GM23338 (cell line): ENCODE results near the gene FAM131B. TPM values are rescaled to one million over a fixed set of nuclear protein-coding genes. Genes with fewer than 3 reads are reported as not detected.
A peak's percentile ranks its signal among the peaks of the same experiment; 100 is the strongest.

ENCODE experiments used
- ATAC-seq: fragments of 200-7000 bp; cut with Tn5 transposase; 3 replicates; pipeline ENCODE4 v1.9.1; 2020
- DNase-seq: peaks from one replicate; pipeline ENCODE4 v3.0.0-alpha.2; 2015; ENCODE audit warnings: low spot score
- H2AFZ ChIP-seq: fragments of 200-600 bp; sonication (generic); 2 replicates; pipeline ENCODE4 v1.8.0; 2016; ENCODE audit warnings: antibody characterized with exemption, mild to moderate bottlenecking, moderate library complexity
- H3F3A ChIP-seq: fragments of 200-600 bp; sonication (generic); replicated peaks from 2 replicates; pipeline ENCODE4 v1.8.0; 2017; ENCODE audit warnings: antibody characterized with exemption, mixed run types, low read depth
- H3K27ac ChIP-seq: fragments of 200-600 bp; sonication (generic); 2 replicates; pipeline ENCODE4 v1.6.1; 2016; ENCODE audit warnings: low read depth
- H3K27me3 ChIP-seq: fragments of 200-600 bp; sonication (generic); 2 replicates; pipeline ENCODE4 v1.8.0; 2016; ENCODE audit warnings: mild to moderate bottlenecking, mixed run types, moderate library complexity; ENCODE audit not compliant: insufficient read depth
- H3K36me3 ChIP-seq: fragments of 200-600 bp; sonication (generic); 2 replicates; pipeline ENCODE4 v1.8.0; 2016; ENCODE audit warnings: mild to moderate bottlenecking; ENCODE audit not compliant: insufficient read depth
- H3K4me1 ChIP-seq: fragments of 200-600 bp; sonication (generic); 2 replicates; pipeline ENCODE4 v1.8.0; 2016; ENCODE audit warnings: mild to moderate bottlenecking, moderate library complexity; ENCODE audit not compliant: insufficient read depth
- H3K4me2 ChIP-seq: fragments of 200-600 bp; sonication (generic); 2 replicates; pipeline ENCODE4 v1.7.1; 2017; ENCODE audit warnings: mixed run types
- H3K4me3 ChIP-seq: fragments of 200-600 bp; sonication (generic); 2 replicates; pipeline ENCODE4 v1.6.1; 2016; ENCODE audit warnings: mixed run types
- H3K79me2 ChIP-seq: fragments of 200-600 bp; sonication (generic); replicated peaks from 2 replicates; pipeline ENCODE4 v1.8.0; 2017; ENCODE audit warnings: mild to moderate bottlenecking; ENCODE audit not compliant: insufficient read depth
- H3K9me2 ChIP-seq: fragments of 200-600 bp; sonication (generic); 2 replicates; pipeline ENCODE4 v1.8.0; 2017; ENCODE audit not compliant: insufficient read depth
- H4K20me1 ChIP-seq: fragments of 200-600 bp; sonication (generic); replicated peaks from 2 replicates; pipeline ENCODE4 v1.8.0; 2017; ENCODE audit warnings: mild to moderate bottlenecking; ENCODE audit not compliant: insufficient read depth
- H3K27ac Mint-ChIP-seq: 2 replicates; pipeline ENCODE4 v1.8.0; 2020; ENCODE audit warnings: inconsistent platforms, mild to moderate bottlenecking, moderate library complexity, mixed read lengths
- H3K27me3 Mint-ChIP-seq: 3 replicates; pipeline ENCODE4 v1.8.0; 2022; ENCODE audit warnings: low read depth, mild to moderate bottlenecking, moderate library complexity, mixed read lengths, inconsistent platforms; ENCODE audit not compliant: insufficient read depth, poor library complexity
- H3K36me3 Mint-ChIP-seq: 3 replicates; pipeline ENCODE4 v1.8.0; 2021; ENCODE audit warnings: low read depth, mild to moderate bottlenecking, inconsistent platforms, moderate library complexity, mixed read lengths
- H3K4me1 Mint-ChIP-seq: 3 replicates; pipeline ENCODE4 v1.8.0; 2020; ENCODE audit warnings: mild to moderate bottlenecking, inconsistent platforms, mixed read lengths
- H3K4me3 Mint-ChIP-seq: 3 replicates; pipeline ENCODE4 v1.8.0; 2021; ENCODE audit warnings: moderate library complexity, mild to moderate bottlenecking, inconsistent platforms, mixed read lengths
- H3K9me3 Mint-ChIP-seq: 3 replicates; pipeline ENCODE4 v1.8.0; 2020; ENCODE audit warnings: moderate library complexity, mild to moderate bottlenecking, inconsistent platforms, mixed read lengths
- CREB1 ChIP-seq: fragments of 250-450 bp; sonication (Bioruptor Pico); IDR thresholded peaks from 2 replicates; pipeline ENCODE4 v1.5.0; 2020; ENCODE audit warnings: low read depth, mild to moderate bottlenecking, moderate library complexity
- EZH2 ChIP-seq: fragments of 200-600 bp; sonication (generic); IDR thresholded peaks from one replicate; pipeline ENCODE4 v1.8.0; 2017; ENCODE audit warnings: antibody characterized with exemption, mild to moderate bottlenecking, low read depth; ENCODE audit not compliant: unreplicated experiment
- EZH2phosphoT487 ChIP-seq: fragments of 200-600 bp; sonication (generic); IDR thresholded peaks from one replicate; pipeline ENCODE4 v1.8.1; 2018; ENCODE audit warnings: antibody characterized with exemption; ENCODE audit not compliant: unreplicated experiment
- JUNB ChIP-seq: IDR thresholded peaks from one replicate; pipeline ENCODE4 v1.6.1; 2016; ENCODE audit warnings: antibody characterized with exemption; ENCODE audit not compliant: unreplicated experiment
- NANOG ChIP-seq: IDR thresholded peaks from 2 replicates; pipeline ENCODE4 v1.6.1; 2016; ENCODE audit warnings: antibody characterized with exemption, borderline replicate concordance
- POLR2AphosphoS5 ChIP-seq: IDR thresholded peaks from 2 replicates; pipeline ENCODE4 v1.6.1; 2016; ENCODE audit warnings: antibody characterized with exemption, low read depth
- STAT1 ChIP-seq: IDR thresholded peaks from one replicate; pipeline ENCODE4 v1.6.1; 2016; ENCODE audit warnings: antibody characterized with exemption; ENCODE audit not compliant: unreplicated experiment
- ZNF114 ChIP-seq: fragments of 250-450 bp; sonication (Bioruptor Pico); IDR thresholded peaks from 2 replicates; pipeline ENCODE4 v1.5.0; 2020; ENCODE audit warnings: mild to moderate bottlenecking, moderate library complexity
- ZNF331 ChIP-seq: fragments of 250-450 bp; sonication (Bioruptor Pico); IDR thresholded peaks from 2 replicates; pipeline ENCODE4 v1.5.0; 2020; ENCODE audit warnings: low read depth, mild to moderate bottlenecking, moderate library complexity
- polyA plus RNA-seq: library from polyadenylated mRNA; unstranded; fragments of >200 nt; fragmentation: Nextera tagmentation; extraction: Ambion mirVana; gene quantifications from 2 replicates; pipeline ENCODE4 v1.2.1, GENCODE V29; 2016
- total RNA-seq: library from RNA; depleted of rRNA; stranded (reverse); fragments of >200 nt; shearing (Covaris generic); gene quantifications from 2 replicates; pipeline ENCODE4 v1.2.3, GENCODE V29; 2014
- TF ChIP-seq, protein P1 (sequence below): IDR thresholded peaks from 2 replicates; pipeline ENCODE4 v1.6.1; 2016; ENCODE audit warnings: antibody characterized with exemption
- TF ChIP-seq, protein P2 (sequence below), 2 experiments: fragments of 200-600 bp in 1 of 2; sonication (generic) in 1 of 2; conservative IDR thresholded peaks; 2 replicates each; pipeline versions ENCODE4 v1.5.1 to v1.6.1; 2016 to 2017; ENCODE audit warnings: antibody characterized with exemption in 2 of 2, low read depth in 2 of 2, mild to moderate bottlenecking in 2 of 2, moderate library complexity in 1 of 2
- TF ChIP-seq, protein P3 (sequence below): fragments of 250-450 bp; sonication (Bioruptor Pico); IDR thresholded peaks from 2 replicates; pipeline ENCODE4 v1.5.0; 2020; ENCODE audit warnings: mild to moderate bottlenecking, moderate library complexity
- TF ChIP-seq, protein P4 (sequence below): IDR thresholded peaks from one replicate; pipeline ENCODE4 v1.6.1; 2018; ENCODE audit warnings: antibody characterized with exemption; ENCODE audit not compliant: unreplicated experiment

FAM131B gene
- total and polyA plus RNA-seq, 2 experiments from 2014 or later: 4.7 to 30.2 TPM

DNA sequence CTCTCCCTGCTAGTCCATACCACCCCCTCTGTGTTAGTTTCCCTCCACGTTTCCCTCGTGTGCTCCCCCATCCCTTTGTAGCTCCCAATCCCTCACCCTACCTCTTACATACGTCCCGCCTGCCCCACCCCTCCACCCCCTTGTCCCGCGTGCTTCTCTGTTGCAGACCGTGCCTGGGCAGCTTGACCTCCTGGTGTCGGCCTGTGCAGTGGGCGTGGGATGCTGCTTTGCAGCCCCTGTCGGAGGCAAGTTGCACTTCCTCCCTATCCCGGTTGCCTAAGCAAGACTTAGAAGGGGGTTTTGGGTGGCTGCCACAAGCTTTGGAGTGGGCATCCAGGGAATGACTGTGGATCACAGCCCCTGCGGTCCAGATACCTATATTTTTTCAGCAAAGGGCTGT lies 38.9 kb downstream of the FAM131B start:
- ATAC-seq (peak; percentile 64), DNase-seq (peak; percentile 22)
- TF ChIP-seq, protein P1, sequence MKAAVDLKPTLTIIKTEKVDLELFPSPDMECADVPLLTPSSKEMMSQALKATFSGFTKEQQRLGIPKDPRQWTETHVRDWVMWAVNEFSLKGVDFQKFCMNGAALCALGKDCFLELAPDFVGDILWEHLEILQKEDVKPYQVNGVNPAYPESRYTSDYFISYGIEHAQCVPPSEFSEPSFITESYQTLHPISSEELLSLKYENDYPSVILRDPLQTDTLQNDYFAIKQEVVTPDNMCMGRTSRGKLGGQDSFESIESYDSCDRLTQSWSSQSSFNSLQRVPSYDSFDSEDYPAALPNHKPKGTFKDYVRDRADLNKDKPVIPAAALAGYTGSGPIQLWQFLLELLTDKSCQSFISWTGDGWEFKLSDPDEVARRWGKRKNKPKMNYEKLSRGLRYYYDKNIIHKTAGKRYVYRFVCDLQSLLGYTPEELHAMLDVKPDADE: no peak
- TF ChIP-seq EZH2 (no peak), STAT1 (no peak), ZNF114 (CRISPR knock-in tag) (no peak), ZNF331 (CRISPR knock-in tag) (no peak), POLR2AphosphoS5 (no peak), CREB1 (no peak), JUNB (no peak), EZH2phosphoT487 (no peak), NANOG (no peak)
- TF ChIP-seq, protein P2, sequence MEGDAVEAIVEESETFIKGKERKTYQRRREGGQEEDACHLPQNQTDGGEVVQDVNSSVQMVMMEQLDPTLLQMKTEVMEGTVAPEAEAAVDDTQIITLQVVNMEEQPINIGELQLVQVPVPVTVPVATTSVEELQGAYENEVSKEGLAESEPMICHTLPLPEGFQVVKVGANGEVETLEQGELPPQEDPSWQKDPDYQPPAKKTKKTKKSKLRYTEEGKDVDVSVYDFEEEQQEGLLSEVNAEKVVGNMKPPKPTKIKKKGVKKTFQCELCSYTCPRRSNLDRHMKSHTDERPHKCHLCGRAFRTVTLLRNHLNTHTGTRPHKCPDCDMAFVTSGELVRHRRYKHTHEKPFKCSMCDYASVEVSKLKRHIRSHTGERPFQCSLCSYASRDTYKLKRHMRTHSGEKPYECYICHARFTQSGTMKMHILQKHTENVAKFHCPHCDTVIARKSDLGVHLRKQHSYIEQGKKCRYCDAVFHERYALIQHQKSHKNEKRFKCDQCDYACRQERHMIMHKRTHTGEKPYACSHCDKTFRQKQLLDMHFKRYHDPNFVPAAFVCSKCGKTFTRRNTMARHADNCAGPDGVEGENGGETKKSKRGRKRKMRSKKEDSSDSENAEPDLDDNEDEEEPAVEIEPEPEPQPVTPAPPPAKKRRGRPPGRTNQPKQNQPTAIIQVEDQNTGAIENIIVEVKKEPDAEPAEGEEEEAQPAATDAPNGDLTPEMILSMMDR (conservative IDR thresholded peaks at IDR 0.05; ENCODE audit: low read depth in 2 of 2): no peak
- TF ChIP-seq, protein P3, sequence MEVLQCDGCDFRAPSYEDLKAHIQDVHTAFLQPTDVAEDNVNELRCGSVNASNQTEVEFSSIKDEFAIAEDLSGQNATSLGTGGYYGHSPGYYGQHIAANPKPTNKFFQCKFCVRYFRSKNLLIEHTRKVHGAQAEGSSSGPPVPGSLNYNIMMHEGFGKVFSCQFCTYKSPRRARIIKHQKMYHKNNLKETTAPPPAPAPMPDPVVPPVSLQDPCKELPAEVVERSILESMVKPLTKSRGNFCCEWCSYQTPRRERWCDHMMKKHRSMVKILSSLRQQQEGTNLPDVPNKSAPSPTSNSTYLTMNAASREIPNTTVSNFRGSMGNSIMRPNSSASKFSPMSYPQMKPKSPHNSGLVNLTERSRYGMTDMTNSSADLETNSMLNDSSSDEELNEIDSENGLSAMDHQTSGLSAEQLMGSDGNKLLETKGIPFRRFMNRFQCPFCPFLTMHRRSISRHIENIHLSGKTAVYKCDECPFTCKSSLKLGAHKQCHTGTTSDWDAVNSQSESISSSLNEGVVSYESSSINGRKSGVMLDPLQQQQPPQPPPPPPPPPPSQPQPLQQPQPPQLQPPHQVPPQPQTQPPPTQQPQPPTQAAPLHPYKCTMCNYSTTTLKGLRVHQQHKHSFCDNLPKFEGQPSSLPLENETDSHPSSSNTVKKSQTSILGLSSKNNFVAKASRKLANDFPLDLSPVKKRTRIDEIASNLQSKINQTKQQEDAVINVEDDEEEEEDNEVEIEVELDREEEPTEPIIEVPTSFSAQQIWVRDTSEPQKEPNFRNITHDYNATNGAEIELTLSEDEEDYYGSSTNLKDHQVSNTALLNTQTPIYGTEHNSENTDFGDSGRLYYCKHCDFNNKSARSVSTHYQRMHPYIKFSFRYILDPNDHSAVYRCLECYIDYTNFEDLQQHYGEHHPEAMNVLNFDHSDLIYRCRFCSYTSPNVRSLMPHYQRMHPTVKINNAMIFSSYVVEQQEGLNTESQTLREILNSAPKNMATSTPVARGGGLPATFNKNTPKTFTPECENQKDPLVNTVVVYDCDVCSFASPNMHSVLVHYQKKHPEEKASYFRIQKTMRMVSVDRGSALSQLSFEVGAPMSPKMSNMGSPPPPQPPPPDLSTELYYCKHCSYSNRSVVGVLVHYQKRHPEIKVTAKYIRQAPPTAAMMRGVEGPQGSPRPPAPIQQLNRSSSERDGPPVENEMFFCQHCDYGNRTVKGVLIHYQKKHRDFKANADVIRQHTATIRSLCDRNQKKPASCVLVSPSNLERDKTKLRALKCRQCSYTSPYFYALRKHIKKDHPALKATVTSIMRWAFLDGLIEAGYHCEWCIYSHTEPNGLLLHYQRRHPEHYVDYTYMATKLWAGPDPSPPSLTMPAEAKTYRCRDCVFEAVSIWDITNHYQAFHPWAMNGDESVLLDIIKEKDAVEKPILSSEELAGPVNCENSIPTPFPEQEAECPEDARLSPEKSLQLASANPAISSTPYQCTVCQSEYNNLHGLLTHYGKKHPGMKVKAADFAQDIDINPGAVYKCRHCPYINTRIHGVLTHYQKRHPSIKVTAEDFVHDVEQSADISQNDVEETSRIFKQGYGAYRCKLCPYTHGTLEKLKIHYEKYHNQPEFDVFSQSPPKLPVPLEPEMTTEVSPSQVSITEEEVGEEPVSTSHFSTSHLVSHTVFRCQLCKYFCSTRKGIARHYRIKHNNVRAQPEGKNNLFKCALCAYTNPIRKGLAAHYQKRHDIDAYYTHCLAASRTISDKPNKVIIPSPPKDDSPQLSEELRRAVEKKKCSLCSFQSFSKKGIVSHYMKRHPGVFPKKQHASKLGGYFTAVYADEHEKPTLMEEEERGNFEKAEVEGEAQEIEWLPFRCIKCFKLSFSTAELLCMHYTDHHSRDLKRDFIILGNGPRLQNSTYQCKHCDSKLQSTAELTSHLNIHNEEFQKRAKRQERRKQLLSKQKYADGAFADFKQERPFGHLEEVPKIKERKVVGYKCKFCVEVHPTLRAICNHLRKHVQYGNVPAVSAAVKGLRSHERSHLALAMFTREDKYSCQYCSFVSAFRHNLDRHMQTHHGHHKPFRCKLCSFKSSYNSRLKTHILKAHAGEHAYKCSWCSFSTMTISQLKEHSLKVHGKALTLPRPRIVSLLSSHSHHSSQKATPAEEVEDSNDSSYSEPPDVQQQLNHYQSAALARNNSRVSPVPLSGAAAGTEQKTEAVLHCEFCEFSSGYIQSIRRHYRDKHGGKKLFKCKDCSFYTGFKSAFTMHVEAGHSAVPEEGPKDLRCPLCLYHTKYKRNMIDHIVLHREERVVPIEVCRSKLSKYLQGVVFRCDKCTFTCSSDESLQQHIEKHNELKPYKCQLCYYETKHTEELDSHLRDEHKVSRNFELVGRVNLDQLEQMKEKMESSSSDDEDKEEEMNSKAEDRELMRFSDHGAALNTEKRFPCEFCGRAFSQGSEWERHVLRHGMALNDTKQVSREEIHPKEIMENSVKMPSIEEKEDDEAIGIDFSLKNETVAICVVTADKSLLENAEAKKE: no peak
- TF ChIP-seq, protein P4, sequence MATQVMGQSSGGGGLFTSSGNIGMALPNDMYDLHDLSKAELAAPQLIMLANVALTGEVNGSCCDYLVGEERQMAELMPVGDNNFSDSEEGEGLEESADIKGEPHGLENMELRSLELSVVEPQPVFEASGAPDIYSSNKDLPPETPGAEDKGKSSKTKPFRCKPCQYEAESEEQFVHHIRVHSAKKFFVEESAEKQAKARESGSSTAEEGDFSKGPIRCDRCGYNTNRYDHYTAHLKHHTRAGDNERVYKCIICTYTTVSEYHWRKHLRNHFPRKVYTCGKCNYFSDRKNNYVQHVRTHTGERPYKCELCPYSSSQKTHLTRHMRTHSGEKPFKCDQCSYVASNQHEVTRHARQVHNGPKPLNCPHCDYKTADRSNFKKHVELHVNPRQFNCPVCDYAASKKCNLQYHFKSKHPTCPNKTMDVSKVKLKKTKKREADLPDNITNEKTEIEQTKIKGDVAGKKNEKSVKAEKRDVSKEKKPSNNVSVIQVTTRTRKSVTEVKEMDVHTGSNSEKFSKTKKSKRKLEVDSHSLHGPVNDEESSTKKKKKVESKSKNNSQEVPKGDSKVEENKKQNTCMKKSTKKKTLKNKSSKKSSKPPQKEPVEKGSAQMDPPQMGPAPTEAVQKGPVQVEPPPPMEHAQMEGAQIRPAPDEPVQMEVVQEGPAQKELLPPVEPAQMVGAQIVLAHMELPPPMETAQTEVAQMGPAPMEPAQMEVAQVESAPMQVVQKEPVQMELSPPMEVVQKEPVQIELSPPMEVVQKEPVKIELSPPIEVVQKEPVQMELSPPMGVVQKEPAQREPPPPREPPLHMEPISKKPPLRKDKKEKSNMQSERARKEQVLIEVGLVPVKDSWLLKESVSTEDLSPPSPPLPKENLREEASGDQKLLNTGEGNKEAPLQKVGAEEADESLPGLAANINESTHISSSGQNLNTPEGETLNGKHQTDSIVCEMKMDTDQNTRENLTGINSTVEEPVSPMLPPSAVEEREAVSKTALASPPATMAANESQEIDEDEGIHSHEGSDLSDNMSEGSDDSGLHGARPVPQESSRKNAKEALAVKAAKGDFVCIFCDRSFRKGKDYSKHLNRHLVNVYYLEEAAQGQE: no peak
- Histone ChIP-seq H3K79me2 (no peaks in the 10 kb centered on the region), H3K4me1 (peaks cover 24% of the 10 kb centered on the region), H3F3A (no peaks in the 10 kb centered on the region), H4K20me1 (no peaks in the 10 kb centered on the region), H3K9me2 (no peaks in the 10 kb centered on the region), H2AFZ (peak overlapping the region; percentile 86), H3K27me3 (no peaks in the 10 kb centered on the region), H3K27ac (no peak overlapping the region), H3K4me2 (no peak overlapping the region), H3K36me3 (no peaks in the 10 kb centered on the region), H3K4me3 (no peak overlapping the region)
- H3K9me3 Mint-ChIP-seq: no peaks in the 10 kb centered on the region
- H3K36me3 Mint-ChIP-seq: no peaks in the 10 kb centered on the region; the same call in 2 of the 3 replicates
- H3K4me1 Mint-ChIP-seq: peaks cover 27% of the 10 kb centered on the region
- no peak overlapping the region for H3K4me3 Mint-ChIP-seq
- H3K27me3 Mint-ChIP-seq: peaks cover 10% of the 10 kb centered on the region
- no peak overlapping the region for H3K27ac Mint-ChIP-seq
